Activated CD8-positive, alpha-beta T cell treated with anti-CD3 and anti-CD28 coated beads for 36 hours (primary cell): Measurements from ENCODE around the gene OXGR1. TPM values are rescaled to one million over a fixed set of nuclear protein-coding genes. Genes with fewer than 3 reads are reported as not detected.
A peak's percentile ranks its signal among the peaks of the same experiment; 100 is the strongest.

ENCODE experiments used
- ATAC-seq: fragments of 200-7000 bp; cut with Tn5 transposase; one replicate; pipeline ENCODE4 v1.10.0; 2021; ENCODE audit warnings: mild to moderate bottlenecking, moderate library complexity
- CTCF ChIA-PET: fragments of 350-600 bp; sonication (Branson Sonifier 250); formaldehyde crosslinking; loops from one replicate; lab custom pipeline; 2021; ENCODE audit warnings: antibody characterized with exemption; lab: Charles Lee
- POLR2A ChIA-PET: fragments of 350-600 bp; sonication (Branson Sonifier 250); formaldehyde crosslinking; loops from one replicate; lab custom pipeline; 2021; ENCODE audit warnings: antibody characterized with exemption; lab: Charles Lee
- DNase-seq: peaks from one replicate; pipeline ENCODE4 v3.0.0-alpha.2; 2020
- H3K27ac Mint-ChIP-seq: one replicate; pipeline ENCODE4 v1.8.0; 2021; ENCODE audit warnings: mild to moderate bottlenecking, mixed read lengths
- H3K27me3 Mint-ChIP-seq: one replicate; pipeline ENCODE4 v1.8.0; 2021; ENCODE audit warnings: mixed read lengths
- H3K36me3 Mint-ChIP-seq: one replicate; pipeline ENCODE4 v1.8.0; 2021; ENCODE audit warnings: low read depth, mixed read lengths
- H3K4me1 Mint-ChIP-seq: one replicate; pipeline ENCODE4 v1.8.0; 2021; ENCODE audit warnings: low read depth, mixed read lengths
- H3K4me3 Mint-ChIP-seq: one replicate; pipeline ENCODE4 v1.8.0; 2021; ENCODE audit warnings: mild to moderate bottlenecking, moderate library complexity, mixed read lengths
- H3K9me3 Mint-ChIP-seq: one replicate; pipeline ENCODE4 v1.8.0; 2021; ENCODE audit warnings: mixed read lengths
- CTCF ChIP-seq: fragments of 200-600 bp; IDR thresholded peaks from one replicate; pipeline ENCODE4 v1.8.0; 2022; ENCODE audit warnings: antibody characterized with exemption, mild to moderate bottlenecking
- intact Hi-C: fragments of 100-400 bp; cut with micrococcal nuclease; formaldehyde crosslinking; loops from one replicate; pipeline ENCODE4 v1.10.0; 2022
- total RNA-seq, 2 experiments: library from RNA; stranded (reverse); gene quantifications; one replicate each; pipeline ENCODE4 v1.2.3, GENCODE V29; 2021

The OXGR1 gene
- total RNA-seq, 2 experiments from 2014 or later: not detected

GRCh38 chr13:97020689-97021240 is 26.5 kb upstream of the OXGR1 start:
- Mint-ChIP-seq H3K36me3 (no peaks in the 10 kb centered on the region), H3K4me3 (no peak overlapping the region), H3K9me3 (no peaks in the 10 kb centered on the region), H3K27ac (no peak overlapping the region), H3K4me1 (peaks cover 2% of the 10 kb centered on the region), H3K27me3 (peaks cover 29% of the 10 kb centered on the region)
- no peak for DNase-seq
- CTCF ChIA-PET: no interaction called here
- no peak for ATAC-seq
- POLR2A ChIA-PET: no interaction called here
- no peak for TF ChIP-seq CTCF
- intact Hi-C loops: no loop called here

GRCh38 chr13:97020194-97020593 is 25.9 kb upstream of the OXGR1 start:
- TF ChIP-seq CTCF: no peak
- ChIA-PET CTCF (interaction anchor here (2.4 kb wide), 1 partner anchor 8 kb away, joined by 9 read pairs; no protein-coding TSS in a partner anchor), POLR2A (no interaction called here)
- DNase-seq (no peak), ATAC-seq (no peak)
- Mint-ChIP-seq H3K27ac (no peak overlapping the region), H3K9me3 (no peaks in the 10 kb centered on the region), H3K4me1 (peaks cover 5% of the 10 kb centered on the region), H3K36me3 (no peaks in the 10 kb centered on the region), H3K27me3 (peaks cover 32% of the 10 kb centered on the region), H3K4me3 (no peak overlapping the region)
- intact Hi-C loops: no loop called here

GRCh38 chr13:97019236-97019635 is 25.0 kb upstream of the OXGR1 start:
- Mint-ChIP-seq H3K27ac (no peak overlapping the region), H3K9me3 (peaks cover 2% of the 10 kb centered on the region), H3K27me3 (peaks cover 34% of the 10 kb centered on the region), H3K4me3 (no peak overlapping the region), H3K4me1 (peaks cover 5% of the 10 kb centered on the region), H3K36me3 (no peaks in the 10 kb centered on the region)
- intact Hi-C loops: no loop called here
- DNase-seq (no peak), ATAC-seq (no peak)
- ChIA-PET CTCF (interaction anchor here (1.1 to 2.4 kb wide), 7 partner anchors 9 to 987 kb away, joined by 3 to 10 read pairs (median 5); no protein-coding TSS in a partner anchor), POLR2A (no interaction called here)
- TF ChIP-seq CTCF: no peak

- no peak overlapping the region for H3K27ac Mint-ChIP-seq
- DNase-seq (peak; percentile 47), ATAC-seq (peak; percentile 62)
- H3K27me3 Mint-ChIP-seq: peaks cover 42% of the 10 kb centered on the region
- peak; percentile 90 for TF ChIP-seq CTCF
- no peak overlapping the region for H3K4me3 Mint-ChIP-seq
- intact Hi-C loops: no loop called here
- ChIA-PET CTCF (interaction anchor here (0.6 to 2.4 kb wide), 16 partner anchors 10 to 986 kb away, joined by 3 to 10 read pairs (median 4); no protein-coding TSS in a partner anchor), POLR2A (no interaction called here)
- H3K36me3 Mint-ChIP-seq: no peaks in the 10 kb centered on the region
- peaks cover 5% of the 10 kb centered on the region for H3K4me1 Mint-ChIP-seq
- peaks cover 2% of the 10 kb centered on the region for H3K9me3 Mint-ChIP-seq
Observed at GRCh38 chr13:97018029-97018819, 23.9 kb upstream of the OXGR1 start.

GRCh38 chr13:97017322-97017721 is 23.0 kb upstream of the OXGR1 start:
- Mint-ChIP-seq H3K4me1 (peaks cover 5% of the 10 kb centered on the region), H3K27ac (no peak overlapping the region), H3K27me3 (peaks cover 41% of the 10 kb centered on the region), H3K9me3 (peaks cover 2% of the 10 kb centered on the region), H3K4me3 (no peak overlapping the region), H3K36me3 (no peaks in the 10 kb centered on the region)
- ChIA-PET CTCF (interaction anchor here (0.7 to 2.4 kb wide), 4 partner anchors 35 to 988 kb away, joined by 3 to 10 read pairs (median 5); no protein-coding TSS in a partner anchor), POLR2A (no interaction called here)
- intact Hi-C loops: no loop called here
- no peak for TF ChIP-seq CTCF
- ATAC-seq: no peak
- no peak for DNase-seq
